ENCODE measurements around the gene C17orf67.

C17orf67 gene

GRCh38 chr17:56771975-56772374 lies 61.7 kb downstream of the C17orf67 start:
- H3K4me3 ChIP-seq (ENCODE audit: low read depth, low read length): no peak overlapping the region
- DNase-seq (ENCODE audit: low read depth): no peak
- TF ChIP-seq MYC (IDR thresholded peaks at IDR 0.05; ENCODE audit: low read depth, low read length): no peak
- no peak for TF ChIP-seq CTCF (IDR thresholded peaks at IDR 0.05; ENCODE audit: low read depth, low read length)
- TF ChIP-seq MAX (IDR thresholded peaks at IDR 0.05; ENCODE audit: low read depth, low read length): no peak
- TF ChIP-seq POLR2A (IDR thresholded peaks at IDR 0.05; ENCODE audit: extremely low read depth, insufficient read length): no peak

GRCh38 chr17:56771563-56771962 lies 62.2 kb downstream of the C17orf67 start:
- no peak for DNase-seq (ENCODE audit: low read depth)
- TF ChIP-seq MAX (IDR thresholded peaks at IDR 0.05; ENCODE audit: low read depth, low read length) (no peak), CTCF (IDR thresholded peaks at IDR 0.05; ENCODE audit: low read depth, low read length) (no peak), POLR2A (IDR thresholded peaks at IDR 0.05; ENCODE audit: extremely low read depth, insufficient read length) (no peak), MYC (IDR thresholded peaks at IDR 0.05; ENCODE audit: low read depth, low read length) (no peak)

GRCh38 chr17:56770427-56770826 lies 63.3 kb downstream of the C17orf67 start:
- no peak overlapping the region for H3K4me3 ChIP-seq (ENCODE audit: low read depth, low read length)
- no peak for DNase-seq (ENCODE audit: low read depth)
- TF ChIP-seq CTCF (IDR thresholded peaks at IDR 0.05; ENCODE audit: low read depth, low read length) (no peak), POLR2A (IDR thresholded peaks at IDR 0.05; ENCODE audit: extremely low read depth, insufficient read length) (no peak), MYC (IDR thresholded peaks at IDR 0.05; ENCODE audit: low read depth, low read length) (no peak), MAX (IDR thresholded peaks at IDR 0.05; ENCODE audit: low read depth, low read length) (no peak)

More at GRCh38 chr17:56771563-56771962, 62.2 kb downstream of the C17orf67 start:
- H3K4me3 ChIP-seq (ENCODE audit: low read depth, low read length): no peak overlapping the region

GRCh38 chr17:56765449-56765848 lies 68.3 kb downstream of the C17orf67 start:
- TF ChIP-seq CTCF (IDR thresholded peaks at IDR 0.05; ENCODE audit: low read depth, low read length): no peak
- no peak for TF ChIP-seq MAX (IDR thresholded peaks at IDR 0.05; ENCODE audit: low read depth, low read length)
- no peak for DNase-seq (ENCODE audit: low read depth)
- no peak overlapping the region for H3K4me3 ChIP-seq (ENCODE audit: low read depth, low read length)

GRCh38 chr17:56762988-56763387 lies 70.7 kb downstream of the C17orf67 start:
- no peak overlapping the region for H3K4me3 ChIP-seq (ENCODE audit: low read depth, low read length)
- DNase-seq (ENCODE audit: low read depth): no peak
- TF ChIP-seq POLR2A (IDR thresholded peaks at IDR 0.05; ENCODE audit: extremely low read depth, insufficient read length) (no peak), MYC (IDR thresholded peaks at IDR 0.05; ENCODE audit: low read depth, low read length) (no peak), CTCF (IDR thresholded peaks at IDR 0.05; ENCODE audit: low read depth, low read length) (no peak), MAX (IDR thresholded peaks at IDR 0.05; ENCODE audit: low read depth, low read length) (no peak)

GRCh38 chr17:56762144-56762543 lies 71.6 kb downstream of the C17orf67 start:
- TF ChIP-seq POLR2A (IDR thresholded peaks at IDR 0.05; ENCODE audit: extremely low read depth, insufficient read length) (no peak), MAX (IDR thresholded peaks at IDR 0.05; ENCODE audit: low read depth, low read length) (no peak), CTCF (IDR thresholded peaks at IDR 0.05; ENCODE audit: low read depth, low read length) (no peak), MYC (IDR thresholded peaks at IDR 0.05; ENCODE audit: low read depth, low read length) (no peak)
- no peak for DNase-seq (ENCODE audit: low read depth)
- H3K4me3 ChIP-seq (ENCODE audit: low read depth, low read length): no peak overlapping the region

Data from NB4 (cell line).